Tibial nerve (tissue), 4 donors: Measurements from ENCODE around the gene CHAF1B. TPM values are rescaled to one million over a fixed set of nuclear protein-coding genes. Genes with fewer than 3 reads are reported as not detected.

Experiments
- DNase-seq, 2 donors: peaks; one replicate each; pipeline ENCODE4 v3.0.0-alpha.2; 2019; ENCODE audit warnings: low spot score in 2 of 2
- H3K27ac ChIP-seq, 4 donors: fragments of 200-600 bp; sonication (generic) in 3 of 4; one replicate each; pipeline ENCODE4 v1.5.1; 2017 to 2019; ENCODE audit warnings: mild to moderate bottlenecking in 1 of 4
- H3K27me3 ChIP-seq, 2 donors: fragments of 200-600 bp; sonication (generic) in 1 of 2; one replicate each; pipeline versions ENCODE4 v1.5.1 to v1.6.0; 2017 to 2019
- H3K36me3 ChIP-seq, 3 donors: fragments of 200-600 bp; sonication (generic); one replicate each; pipeline ENCODE4 v1.5.1; 2018 to 2019
- H3K4me1 ChIP-seq, 4 donors: fragments of 200-600 bp; sonication (generic) in 3 of 4; one replicate each; pipeline ENCODE4 v1.5.1; 2017 to 2019
- H3K4me3 ChIP-seq, 4 donors: fragments of 200-600 bp; sonication (generic) in 3 of 4; one replicate each; pipeline ENCODE4 v1.5.1; 2017 to 2019; ENCODE audit warnings: mild to moderate bottlenecking in 1 of 4, moderate library complexity in 1 of 4
- H3K9me3 ChIP-seq, 4 donors: fragments of 200-600 bp; sonication (generic) in 3 of 4; one replicate each; pipeline ENCODE4 v1.5.1; 2017 to 2019
- EP300 ChIP-seq, 2 donors: sonication (generic); formaldehyde crosslinking; IDR thresholded peaks; one replicate each; pipeline ENCODE4 v1.6.1; 2017; ENCODE audit warnings: antibody characterized with exemption in 2 of 2, mild to moderate bottlenecking in 1 of 2
- POLR2A ChIP-seq, 2 donors: fragments of 450-650 bp; IDR thresholded peaks; one replicate each; pipeline ENCODE4 v1.6.1; 2017; ENCODE audit warnings: antibody characterized with exemption in 2 of 2, mild to moderate bottlenecking in 2 of 2, moderate library complexity in 2 of 2
- WGBS, 2 donors: methylation state at CpG; one replicate each; pipeline ENCODE4 v1.1.5; 2018; 5-methylcytosine and 5-hydroxymethylcytosine counted together
- total RNA-seq, 4 donors: library from RNA; depleted of rRNA; stranded (reverse); fragments of >200 nt; gene quantifications; one replicate each; pipeline ENCODE4 v1.1.0, GENCODE V29; 2016
- TF ChIP-seq, protein P1 (sequence below), 5 experiments: fragments of 200-600 bp in 3 of 5; fragments of 450-650 bp in 2 of 5; sonication (generic) in 3 of 5; IDR thresholded peaks; one replicate each; pipeline ENCODE4 v1.5.1; 2016 to 2019; ENCODE audit warnings: antibody characterized with exemption in 5 of 5, mild to moderate bottlenecking in 3 of 5, moderate library complexity in 2 of 5

CHAF1B gene
- total RNA-seq, 4 donors from 2014 or later, result 0.59 to 1.2 (median 0.86) TPM

DNA sequence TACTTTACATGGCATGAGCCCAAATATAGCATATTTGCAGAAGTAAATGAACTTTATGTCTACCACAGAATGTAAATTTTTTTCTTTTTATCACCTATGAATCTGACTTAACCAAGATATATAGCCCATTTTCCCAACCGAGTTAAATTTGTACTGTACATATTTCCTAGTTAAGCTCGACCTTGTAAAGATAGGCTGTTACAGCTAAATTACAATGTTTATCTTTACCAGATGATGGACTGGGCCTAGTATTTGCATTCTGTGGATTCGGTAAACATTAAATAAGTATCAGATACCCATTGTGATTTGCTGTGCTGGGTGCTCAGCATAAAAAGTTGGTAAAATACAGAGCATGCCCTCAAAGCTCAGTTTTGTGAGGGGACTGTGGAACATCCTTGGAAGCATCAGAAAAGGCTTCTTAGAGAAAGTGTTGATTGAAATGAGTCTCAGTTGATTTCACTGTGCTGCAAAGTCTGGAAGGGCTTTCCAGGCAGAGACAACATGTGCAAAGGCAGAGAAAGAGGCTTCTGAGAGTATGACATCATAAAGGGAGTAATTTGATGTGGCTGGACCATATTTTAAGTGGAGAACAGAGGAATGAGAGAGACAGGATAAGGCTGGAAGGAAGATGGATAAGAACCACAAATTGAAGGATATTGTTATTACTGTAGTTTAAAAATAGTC is 37.8 kb upstream of the CHAF1B start:
- Histone ChIP-seq H3K9me3 (no peaks in the 10 kb centered on the region), H3K36me3 (peaks cover 0 to 93% (median 8%) of the 10 kb centered on the region in 3 donors), H3K27me3 (no peaks in the 10 kb centered on the region), H3K27ac (no peak overlapping the region), H3K4me1 (no peaks in the 10 kb centered on the region), H3K4me3 (no peak overlapping the region)
- DNase-seq, result no peak
- no peak for TF ChIP-seq EP300 (IDR thresholded peaks at IDR 0.05)
- TF ChIP-seq, protein P1, sequence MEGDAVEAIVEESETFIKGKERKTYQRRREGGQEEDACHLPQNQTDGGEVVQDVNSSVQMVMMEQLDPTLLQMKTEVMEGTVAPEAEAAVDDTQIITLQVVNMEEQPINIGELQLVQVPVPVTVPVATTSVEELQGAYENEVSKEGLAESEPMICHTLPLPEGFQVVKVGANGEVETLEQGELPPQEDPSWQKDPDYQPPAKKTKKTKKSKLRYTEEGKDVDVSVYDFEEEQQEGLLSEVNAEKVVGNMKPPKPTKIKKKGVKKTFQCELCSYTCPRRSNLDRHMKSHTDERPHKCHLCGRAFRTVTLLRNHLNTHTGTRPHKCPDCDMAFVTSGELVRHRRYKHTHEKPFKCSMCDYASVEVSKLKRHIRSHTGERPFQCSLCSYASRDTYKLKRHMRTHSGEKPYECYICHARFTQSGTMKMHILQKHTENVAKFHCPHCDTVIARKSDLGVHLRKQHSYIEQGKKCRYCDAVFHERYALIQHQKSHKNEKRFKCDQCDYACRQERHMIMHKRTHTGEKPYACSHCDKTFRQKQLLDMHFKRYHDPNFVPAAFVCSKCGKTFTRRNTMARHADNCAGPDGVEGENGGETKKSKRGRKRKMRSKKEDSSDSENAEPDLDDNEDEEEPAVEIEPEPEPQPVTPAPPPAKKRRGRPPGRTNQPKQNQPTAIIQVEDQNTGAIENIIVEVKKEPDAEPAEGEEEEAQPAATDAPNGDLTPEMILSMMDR (IDR thresholded peaks at IDR 0.05), result no peak
- TF ChIP-seq POLR2A (IDR thresholded peaks at IDR 0.05), result no peak
- WGBS, 2 donors, result 90 to 95% methylated on average over 3 of the region's 3 CpGs

DNA sequence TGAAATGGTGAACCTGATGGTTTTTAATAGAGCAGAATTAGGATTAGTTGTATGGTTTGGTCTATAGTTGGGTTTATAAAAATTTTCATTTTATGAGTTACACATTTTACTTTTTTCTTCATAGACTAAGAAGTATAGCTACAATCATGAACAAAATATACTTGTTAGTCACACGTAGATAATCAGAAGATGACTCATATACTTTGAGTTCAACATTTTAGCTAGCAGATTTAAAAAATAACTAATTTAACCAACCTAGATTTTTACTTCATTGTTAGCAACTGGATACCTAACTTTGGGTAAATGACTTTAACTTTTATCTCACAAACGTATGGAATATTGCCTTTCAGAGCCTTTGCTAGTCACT is 37.2 kb upstream of the CHAF1B start:
- TF ChIP-seq EP300 (IDR thresholded peaks at IDR 0.05), result no peak
- no peak for TF ChIP-seq POLR2A (IDR thresholded peaks at IDR 0.05)
- TF ChIP-seq, protein P1 (IDR thresholded peaks at IDR 0.05), result no peak
- Histone ChIP-seq H3K27ac (no peak overlapping the region), H3K9me3 (no peaks in the 10 kb centered on the region), H3K4me3 (no peak overlapping the region), H3K27me3 (no peaks in the 10 kb centered on the region), H3K36me3 (peaks cover 0 to 93% (median 8%) of the 10 kb centered on the region in 3 donors), H3K4me1 (no peaks in the 10 kb centered on the region)
- DNase-seq, result no peak
- 90 to 93% methylated on average over 2 of the region's 2 CpGs for WGBS, 2 donors

DNA sequence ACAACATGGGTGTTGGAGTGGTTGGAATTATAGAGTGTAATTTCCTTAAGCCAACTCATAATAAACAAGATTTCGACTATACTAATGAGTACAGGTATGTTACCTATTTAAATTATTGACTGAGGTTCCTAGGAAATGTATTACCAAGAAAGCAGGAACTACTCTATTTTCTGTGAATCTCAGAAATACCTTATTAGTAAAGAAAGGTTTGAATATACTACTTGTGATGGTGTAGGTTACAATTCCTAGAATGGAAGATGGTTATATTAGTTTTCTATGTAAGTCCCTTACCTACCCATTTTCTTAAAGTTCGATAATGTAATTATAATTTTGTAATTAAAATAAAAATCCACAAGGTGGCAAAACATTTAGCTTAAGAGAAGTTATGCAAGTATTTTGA is 35.9 kb upstream of the CHAF1B start:
- Histone ChIP-seq H3K36me3 (peaks cover 0 to 92% (median 8%) of the 10 kb centered on the region in 3 donors), H3K27me3 (no peaks in the 10 kb centered on the region), H3K4me3 (no peak overlapping the region), H3K27ac (no peak overlapping the region), H3K4me1 (no peaks in the 10 kb centered on the region), H3K9me3 (no peaks in the 10 kb centered on the region)
- DNase-seq, result no peak
- TF ChIP-seq, protein P1 (IDR thresholded peaks at IDR 0.05), result no peak
- no peak for TF ChIP-seq EP300 (IDR thresholded peaks at IDR 0.05)
- TF ChIP-seq POLR2A (IDR thresholded peaks at IDR 0.05), result no peak
- 99% methylated on average over 2 of the region's 2 CpGs for WGBS, 2 donors

DNA sequence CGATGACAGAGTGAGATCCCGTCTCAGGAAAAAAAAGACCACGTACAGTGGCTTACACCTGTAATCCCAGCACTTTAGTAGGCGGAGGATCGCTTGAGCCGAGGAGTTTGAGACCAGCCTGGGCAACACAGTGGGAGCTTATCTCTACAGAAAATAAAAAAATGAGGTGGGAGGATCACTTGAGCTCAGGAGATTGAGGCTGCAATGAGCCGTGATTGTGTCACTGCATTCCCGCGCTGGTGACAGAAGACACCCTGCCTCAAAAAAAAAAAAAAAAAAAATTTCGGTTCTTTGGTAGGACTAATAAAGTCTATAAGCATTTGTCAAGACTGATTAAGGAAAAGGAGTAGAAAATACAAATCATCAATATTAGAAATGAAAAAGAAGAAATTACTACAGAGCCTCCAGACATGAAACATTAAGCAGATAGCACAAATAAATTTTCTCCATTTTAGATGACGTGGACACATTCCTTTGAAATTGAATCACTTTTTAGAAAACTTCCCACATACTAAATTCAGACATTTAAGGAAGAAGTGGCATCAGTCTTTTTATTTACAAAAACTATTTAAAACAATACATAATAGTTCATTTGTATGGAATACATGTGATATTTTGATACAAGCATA is 34.8 kb upstream of the CHAF1B start:
- WGBS, 2 donors, result 81 to 91% methylated on average over 11 of the region's 11 CpGs
- H3K27ac ChIP-seq, result no peak overlapping the region
- DNase-seq, result no peak
- H3K36me3 ChIP-seq, result peaks cover 0 to 88% (median 8%) of the 10 kb centered on the region in 3 donors
- no peak overlapping the region for H3K4me3 ChIP-seq
- H3K9me3 ChIP-seq, result no peaks in the 10 kb centered on the region
- H3K4me1 ChIP-seq, result no peaks in the 10 kb centered on the region
- H3K27me3 ChIP-seq, result no peaks in the 10 kb centered on the region
- TF ChIP-seq POLR2A (IDR thresholded peaks at IDR 0.05), result no peak
- TF ChIP-seq, protein P1 (IDR thresholded peaks at IDR 0.05), result no peak
- TF ChIP-seq EP300 (IDR thresholded peaks at IDR 0.05), result no peak

DNA sequence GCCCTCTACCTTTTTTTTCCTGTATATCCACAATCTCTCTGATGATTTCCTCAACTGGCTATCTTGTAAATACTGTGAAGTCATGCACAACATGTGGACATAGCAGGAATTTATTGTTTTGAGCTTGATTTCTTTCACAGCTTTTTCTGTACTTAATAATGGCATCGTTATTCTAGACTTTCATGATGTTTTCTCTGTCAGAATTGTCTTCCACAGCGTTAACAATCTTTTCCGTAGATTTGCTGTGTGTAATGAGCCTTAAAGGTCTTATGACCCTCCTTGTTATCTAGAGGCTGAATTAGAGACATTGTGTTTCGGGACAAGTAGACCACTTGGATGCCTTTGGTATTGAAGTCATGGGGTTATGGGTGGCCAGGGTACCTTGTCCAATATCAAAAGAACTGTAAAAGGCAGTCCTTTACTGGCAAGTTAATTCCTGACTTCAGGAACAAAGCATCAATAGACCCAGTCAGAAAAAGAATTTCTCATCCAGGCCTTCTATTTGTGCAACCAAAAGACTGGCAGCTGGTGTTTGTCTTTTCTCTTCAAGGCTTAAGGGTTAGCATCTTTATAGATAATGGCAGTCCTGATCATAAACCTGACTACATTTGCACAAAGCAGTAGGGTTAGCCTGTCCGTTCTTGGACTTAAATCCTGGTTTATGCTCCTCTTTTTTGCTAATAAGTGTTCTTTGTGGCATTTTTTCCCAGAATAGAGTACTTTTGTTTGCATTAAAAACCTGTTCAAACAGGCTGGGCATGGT is 30.1 kb upstream of the CHAF1B start:
- WGBS, 2 donors, result 65 to 67% methylated on average over 5 of the region's 5 CpGs
- Histone ChIP-seq H3K4me3 (no peak overlapping the region), H3K36me3 (peaks cover 0 to 83% (median 16%) of the 10 kb centered on the region in 3 donors)

More for the DNA sequence above, 30.1 kb upstream of the CHAF1B start:
- DNase-seq, result no peak
- Histone ChIP-seq H3K4me1 (no peaks in the 10 kb centered on the region), H3K27ac (no peak overlapping the region), H3K9me3 (no peaks in the 10 kb centered on the region), H3K27me3 (no peaks in the 10 kb centered on the region)
- no peak for TF ChIP-seq EP300 (IDR thresholded peaks at IDR 0.05)
- TF ChIP-seq, protein P1 (IDR thresholded peaks at IDR 0.05), result no peak
- TF ChIP-seq POLR2A (IDR thresholded peaks at IDR 0.05), result no peak
